Upper lobe of left lung (tissue), 6 donors: ENCODE results near the gene CTSO. TPM values are rescaled to one million over a fixed set of nuclear protein-coding genes. Genes with fewer than 3 reads are reported as not detected.
"Not testable (repeated sequence)": the region's sequence is repeated elsewhere in the genome, so short reads cannot be mapped to it uniquely, and the experiment has no call there.

Experiments
- ATAC-seq, 2 donors: fragments of 200-7000 bp; cut with Tn5 transposase; one replicate each; pipeline ENCODE4 v1.9.1; 2022; ENCODE audit warnings: mild to moderate bottlenecking in 2 of 2, moderate library complexity in 2 of 2; ENCODE audit not compliant: low FRiP score in 2 of 2
- DNase-seq, 2 donors: peaks; one replicate each; pipeline ENCODE4 v3.0.0-alpha.2; 2019 to 2020
- H3K27ac ChIP-seq, 4 donors: fragments of 200-600 bp; sonication (generic); one replicate each; pipeline ENCODE4 v1.5.1; 2016 to 2019
- H3K27me3 ChIP-seq, 4 donors: fragments of 200-600 bp; sonication (generic); one replicate each; pipeline ENCODE4 v1.5.1; 2017 to 2019
- H3K36me3 ChIP-seq, 4 donors: fragments of 200-600 bp; sonication (generic); one replicate each; pipeline ENCODE4 v1.5.1; 2016 to 2019
- H3K4me1 ChIP-seq, 4 donors: fragments of 200-600 bp; sonication (generic); one replicate each; pipeline ENCODE4 v1.5.1; 2018 to 2019
- H3K4me3 ChIP-seq, 4 donors: fragments of 200-600 bp; sonication (generic); one replicate each; pipeline ENCODE4 v1.5.1; 2017 to 2019; ENCODE audit warnings: mild to moderate bottlenecking in 2 of 4, moderate library complexity in 1 of 4
- H3K9me3 ChIP-seq, 4 donors: fragments of 200-600 bp; sonication (generic); one replicate each; pipeline ENCODE4 v1.5.1; 2018 to 2019
- CTCF ChIP-seq, 6 experiments: fragments of 450-650 bp in 4 of 6; fragments of 200-600 bp in 2 of 6; sonication (generic) in 2 of 6; IDR thresholded peaks; one replicate each; pipeline ENCODE4 v1.5.1; 2016 to 2019; ENCODE audit warnings: antibody characterized with exemption in 6 of 6
- EP300 ChIP-seq, 4 donors: sonication (generic); formaldehyde crosslinking; IDR thresholded peaks; one replicate each; pipeline ENCODE4 v1.5.1; 2017; ENCODE audit warnings: antibody characterized with exemption in 4 of 4, control low read depth in 2 of 4
- POLR2A ChIP-seq, 4 donors: fragments of 450-650 bp; IDR thresholded peaks; one replicate each; pipeline ENCODE4 v1.5.1; 2016 to 2017; ENCODE audit warnings: antibody characterized with exemption in 4 of 4, mild to moderate bottlenecking in 2 of 4
- POLR2AphosphoS5 ChIP-seq, 2 donors: sonication (generic); formaldehyde crosslinking; IDR thresholded peaks; one replicate each; pipeline ENCODE4 v1.5.1; 2017; ENCODE audit warnings: antibody characterized with exemption in 2 of 2
- WGBS, 2 donors: methylation state at CpG; one replicate each; pipeline ENCODE4 v1.1.5; 2017 to 2018; 5-methylcytosine and 5-hydroxymethylcytosine counted together
- total RNA-seq, 6 donors: library from RNA; depleted of rRNA in 4 of 6; stranded (reverse); fragments of >200 nt in 4 of 6; gene quantifications; one replicate each; pipeline versions ENCODE4 v1.1.0 to v1.2.1, GENCODE V29; 2016 to 2021
- donor health status: DM: no; HTN: no; CAD: no; lungs with moderate emphysema.
- donor health status: DM: no; HTN: yes; CAD: no; lungs with severe emphysema.

CTSO gene
- total RNA-seq, 6 donors from 2014 or later: 9.4 to 34.7 (median 22.5) TPM

- Histone ChIP-seq H3K36me3 (peaks cover 0 to 20% (median 1%) of the 10 kb centered on the region in 4 donors), H3K27ac (no peak overlapping the region), H3K4me1 (peaks cover 0 to 6% (median 0%) of the 10 kb centered on the region in 4 donors), H3K27me3 (no peaks in the 10 kb centered on the region), H3K9me3 (no peaks in the 10 kb centered on the region), H3K4me3 (no peak overlapping the region)
- ATAC-seq (no peak), DNase-seq (no peak)
- TF ChIP-seq CTCF (IDR thresholded peaks at IDR 0.05): no peak
- TF ChIP-seq POLR2AphosphoS5 (IDR thresholded peaks at IDR 0.05): no peak
- no peak for TF ChIP-seq EP300 (IDR thresholded peaks at IDR 0.05)
- no peak for TF ChIP-seq POLR2A (IDR thresholded peaks at IDR 0.05)
- 72 to 73% methylated on average over 3 of the region's 3 CpGs for WGBS, 2 donors
These were observed 9.9 kb downstream of the CTSO start for GRCh38 chr4:155943605-155944291.

GRCh38 chr4:155941820-155942219 is 11.8 kb downstream of the CTSO start:
- ATAC-seq: no peak

GRCh38 chr4:155941085-155941790 is 12.4 kb downstream of the CTSO start:
- no peaks in the 10 kb centered on the region for H3K27me3 ChIP-seq
- no peak overlapping the region for H3K27ac ChIP-seq
- peaks cover 0 to 34% (median 1%) of the 10 kb centered on the region in 4 donors for H3K36me3 ChIP-seq
- H3K9me3 ChIP-seq: no peaks in the 10 kb centered on the region
- no peaks in the 10 kb centered on the region for H3K4me1 ChIP-seq
- ATAC-seq (no peak), DNase-seq (no peak)
- no peak for TF ChIP-seq POLR2AphosphoS5 (IDR thresholded peaks at IDR 0.05)
- no peak for TF ChIP-seq CTCF (IDR thresholded peaks at IDR 0.05)
- no peak for TF ChIP-seq POLR2A (IDR thresholded peaks at IDR 0.05)
- TF ChIP-seq EP300 (IDR thresholded peaks at IDR 0.05): no peak
- WGBS, 2 donors: 65 to 71% methylated on average over 6 of the region's 6 CpGs
- no peak overlapping the region for H3K4me3 ChIP-seq

More at GRCh38 chr4:155941820-155942219, 11.8 kb downstream of the CTSO start:
- no peak for TF ChIP-seq POLR2A (IDR thresholded peaks at IDR 0.05)
- no peak for TF ChIP-seq CTCF (IDR thresholded peaks at IDR 0.05)
- TF ChIP-seq EP300 (IDR thresholded peaks at IDR 0.05): no peak
- no peak for TF ChIP-seq POLR2AphosphoS5 (IDR thresholded peaks at IDR 0.05)
- Histone ChIP-seq H3K4me3 (no peak overlapping the region), H3K36me3 (peaks cover 0 to 34% (median 1%) of the 10 kb centered on the region in 4 donors), H3K9me3 (no peaks in the 10 kb centered on the region), H3K27ac (no peak overlapping the region), H3K27me3 (no peaks in the 10 kb centered on the region), H3K4me1 (peaks cover 0 to 3% (median 0%) of the 10 kb centered on the region in 4 donors)
- WGBS, 2 donors: 83 to 89% methylated on average over 1 of the region's 1 CpG
- DNase-seq: no peak

- Histone ChIP-seq H3K27ac (no peak overlapping the region), H3K9me3 (no peaks in the 10 kb centered on the region), H3K27me3 (no peaks in the 10 kb centered on the region), H3K4me3 (no peak overlapping the region), H3K4me1 (no peaks in the 10 kb centered on the region), H3K36me3 (peaks cover 0 to 33% (median 2%) of the 10 kb centered on the region in 4 donors)
- TF ChIP-seq CTCF (IDR thresholded peaks at IDR 0.05) (no peak), POLR2AphosphoS5 (IDR thresholded peaks at IDR 0.05) (no peak), EP300 (IDR thresholded peaks at IDR 0.05) (no peak), POLR2A (IDR thresholded peaks at IDR 0.05) (no peak)
- 81 to 92% methylated on average over 4 of the region's 4 CpGs for WGBS, 2 donors
- no peak for DNase-seq
- no peak for ATAC-seq
These were observed 18.2 kb downstream of the CTSO start for GRCh38 chr4:155935389-155935986.

- 87 to 100% methylated on average over 4 of the region's 4 CpGs for WGBS, 2 donors
- not testable (repeated sequence) for ATAC-seq
These were observed 19.0 kb downstream of the CTSO start for GRCh38 chr4:155934634-155935033.

More at GRCh38 chr4:155934634-155935033, 19.0 kb downstream of the CTSO start:
- H3K4me1 ChIP-seq, H3K27me3 ChIP-seq, H3K27ac ChIP-seq, H3K9me3 ChIP-seq, H3K4me3 ChIP-seq, DNase-seq: not testable (repeated sequence)
- H3K36me3 ChIP-seq: peaks cover 0 to 30% (median 2%) of the 10 kb centered on the region in 4 donors
